HEK293 (cell line): ENCODE data around the gene PLAGL2.

Experiments
- CTCF ChIA-PET: fragments of 350-600 bp; formaldehyde crosslinking; extraction: SDS; loops from one replicate; lab custom pipeline; 2021; ENCODE audit warnings: antibody characterized with exemption; lab: Yijun Ruan, JAX
- POLR2A ChIA-PET: fragments of 300-600 bp; formaldehyde crosslinking; extraction: SDS; loops from one replicate; lab custom pipeline; 2020; ENCODE audit warnings: antibody characterized with exemption, inconsistent platforms; lab: Yijun Ruan, JAX
- H3K27ac ChIP-seq: fragments of 200-500 bp; sonication (Bioruptor generic); 2 replicates; pipeline ENCODE4 v1.5.1; 2014; ENCODE audit warnings: low read depth, low read length, control low read depth, inconsistent platforms; ENCODE audit errors: extremely low read depth
- H3K36me3 ChIP-seq, 2 experiments: fragments of 200-500 bp in 1 of 2; sonication (Bioruptor generic) in 1 of 2; 1 replicate in 1 of 2; 2 replicates in 1 of 2; pipeline ENCODE4 v1.5.1; 2014 to 2017; ENCODE audit warnings: inconsistent platforms in 2 of 2, low read length in 2 of 2; ENCODE audit not compliant: control insufficient read depth in 2 of 2, insufficient read depth in 1 of 2
- H3K4me1 ChIP-seq: fragments of 200-500 bp; sonication (Bioruptor generic); 2 replicates; pipeline ENCODE4 v1.5.1; 2014; ENCODE audit warnings: mild to moderate bottlenecking, low read length, inconsistent platforms; ENCODE audit not compliant: control insufficient read depth, insufficient read depth
- H3K4me3 ChIP-seq: 2 replicates; pipeline ENCODE4 v1.5.1; 2011; ENCODE audit warnings: low read depth, mild to moderate bottlenecking, control low read depth, low read length, moderate library complexity
- H3K9me3 ChIP-seq: fragments of 200-500 bp; sonication (Bioruptor generic); 2 replicates; pipeline ENCODE4 v1.5.1; 2014; ENCODE audit warnings: low read depth, low read length, inconsistent platforms; ENCODE audit not compliant: control insufficient read depth, insufficient read depth
- HOXC10 ChIP-seq: sonication (generic); formaldehyde crosslinking; IDR thresholded peaks from 2 replicates; pipeline ENCODE4 v1.8.1; 2023; ENCODE audit warnings: mild to moderate bottlenecking, missing genetic modification reagents
- MYNN ChIP-seq: fragments of 450-650 bp; formaldehyde crosslinking; IDR thresholded peaks from 2 replicates; pipeline ENCODE4 v1.5.1; 2016; ENCODE audit warnings: missing biosample characterization, missing genetic modification characterization, borderline replicate concordance
- SP2 ChIP-seq: fragments of 450-650 bp; formaldehyde crosslinking; IDR thresholded peaks from 2 replicates; pipeline ENCODE4 v1.5.1; 2016; ENCODE audit warnings: missing biosample characterization, missing genetic modification characterization
- TCF7L2 ChIP-seq: IDR thresholded peaks from 2 replicates; pipeline ENCODE4 v1.6.1; 2011; ENCODE audit warnings: low read depth, mild to moderate bottlenecking, inconsistent platforms, low read length, moderate library complexity, borderline replicate concordance
- YY1 ChIP-seq: fragments of 450-650 bp; formaldehyde crosslinking; IDR thresholded peaks from 2 replicates; pipeline ENCODE4 v1.5.1; 2018; ENCODE audit warnings: missing biosample characterization, missing genetic modification characterization
- ZNF112 ChIP-seq: fragments of 450-650 bp; formaldehyde crosslinking; IDR thresholded peaks from 2 replicates; pipeline ENCODE4 v1.5.0; 2017; ENCODE audit warnings: missing biosample characterization, missing genetic modification characterization
- ZNF155 ChIP-seq: fragments of 450-650 bp; formaldehyde crosslinking; IDR thresholded peaks from 2 replicates; pipeline ENCODE4 v1.5.1; 2016; ENCODE audit warnings: missing biosample characterization, missing genetic modification characterization
- ZNF18 ChIP-seq: fragments of 450-650 bp; formaldehyde crosslinking; IDR thresholded peaks from 2 replicates; pipeline ENCODE4 v1.5.1; 2016; ENCODE audit warnings: missing biosample characterization, missing genetic modification characterization
- ZNF223 ChIP-seq: fragments of 450-650 bp; formaldehyde crosslinking; IDR thresholded peaks from 2 replicates; pipeline ENCODE4 v1.5.1; 2016; ENCODE audit warnings: missing biosample characterization, missing genetic modification characterization
- ZNF280C ChIP-seq: fragments of 450-650 bp; formaldehyde crosslinking; IDR thresholded peaks from 2 replicates; pipeline ENCODE4 v1.5.1; 2016; ENCODE audit warnings: missing biosample characterization, missing genetic modification characterization
- ZNF335 ChIP-seq: fragments of 450-650 bp; formaldehyde crosslinking; conservative IDR thresholded peaks from 2 replicates; pipeline ENCODE4 v1.5.1; 2016; ENCODE audit warnings: missing biosample characterization, missing genetic modification characterization
- ZNF416 ChIP-seq: fragments of 450-650 bp; formaldehyde crosslinking; IDR thresholded peaks from 2 replicates; pipeline ENCODE4 v1.5.1; 2016; ENCODE audit warnings: missing biosample characterization, missing genetic modification characterization
- ZNF433 ChIP-seq: fragments of 450-650 bp; formaldehyde crosslinking; IDR thresholded peaks from 2 replicates; pipeline ENCODE4 v1.5.1; 2016; ENCODE audit warnings: missing biosample characterization, missing genetic modification characterization, low read depth
- ZNF514 ChIP-seq: fragments of 450-650 bp; formaldehyde crosslinking; IDR thresholded peaks from 2 replicates; pipeline ENCODE4 v1.5.1; 2016; ENCODE audit warnings: missing biosample characterization, missing genetic modification characterization
- ZNF518A ChIP-seq: fragments of 450-650 bp; formaldehyde crosslinking; conservative IDR thresholded peaks from 2 replicates; pipeline ENCODE4 v1.5.1; 2016; ENCODE audit warnings: low read depth, missing biosample characterization, missing genetic modification characterization
- ZNF561 ChIP-seq: fragments of 450-650 bp; IDR thresholded peaks from 2 replicates; pipeline ENCODE4 v1.5.1; 2018; ENCODE audit warnings: missing biosample characterization, missing genetic modification characterization, borderline replicate concordance
- ZNF571 ChIP-seq: fragments of 450-650 bp; formaldehyde crosslinking; IDR thresholded peaks from 2 replicates; pipeline ENCODE4 v1.5.0; 2017; ENCODE audit warnings: missing biosample characterization, missing genetic modification characterization
- ZNF596 ChIP-seq: fragments of 450-650 bp; IDR thresholded peaks from 2 replicates; pipeline ENCODE4 v1.5.0; 2018; ENCODE audit warnings: missing biosample characterization, mild to moderate bottlenecking, missing genetic modification characterization, moderate library complexity
- ZNF621 ChIP-seq: fragments of 450-650 bp; formaldehyde crosslinking; IDR thresholded peaks from 2 replicates; pipeline ENCODE4 v1.5.1; 2017; ENCODE audit warnings: missing biosample characterization, missing genetic modification characterization
- ZNF664 ChIP-seq: fragments of 450-650 bp; formaldehyde crosslinking; IDR thresholded peaks from 2 replicates; pipeline ENCODE4 v1.5.1; 2016; ENCODE audit warnings: missing biosample characterization, missing genetic modification characterization
- ZSCAN16 ChIP-seq: fragments of 450-650 bp; formaldehyde crosslinking; IDR thresholded peaks from 2 replicates; pipeline ENCODE4 v1.5.1; 2016; ENCODE audit warnings: missing biosample characterization, missing genetic modification characterization
- ZSCAN4 ChIP-seq: fragments of 450-650 bp; formaldehyde crosslinking; IDR thresholded peaks from 2 replicates; pipeline ENCODE4 v1.5.1; 2017; ENCODE audit warnings: missing biosample characterization, missing genetic modification characterization

Gene PLAGL2

GRCh38 chr20:32244150-32244823 lies 36.7 kb upstream of the PLAGL2 start:
- TF ChIP-seq ZNF596 (tag by site-specific recombination) (no peak), ZNF335 (tag by site-specific recombination) (no peak), ZNF416 (tag by site-specific recombination) (no peak), ZNF518A (no peak), ZNF621 (no peak), ZSCAN4 (tag by site-specific recombination) (no peak), ZNF664 (tag by site-specific recombination) (no peak), ZNF112 (tag by site-specific recombination) (no peak), ZNF514 (tag by site-specific recombination) (no peak), ZNF561 (tag by site-specific recombination) (no peak), ZSCAN16 (tag by site-specific recombination) (no peak), ZNF223 (tag by site-specific recombination) (no peak), MYNN (tag by site-specific recombination) (no peak), ZNF433 (tag by site-specific recombination) (no peak), ZNF18 (tag by site-specific recombination) (no peak)
- Histone ChIP-seq H3K36me3 (no peaks in the 10 kb centered on the region), H3K4me1 (0 out of 2 replicates have a peak, but pooled peaks cover 2% of the 10 kb centered on the region), H3K4me3 (no peak overlapping the region), H3K9me3 (no peaks in the 10 kb centered on the region), H3K27ac (no peak overlapping the region)
- ChIA-PET POLR2A (no interaction called here), CTCF (no interaction called here)

GRCh38 chr20:32241807-32242206 lies 34.3 kb upstream of the PLAGL2 start:
- peaks cover 0 to 1% of the 10 kb centered on the region in 2 experiments; a peak in 1 of 3 replicates for H3K36me3 ChIP-seq
- H3K9me3 ChIP-seq: no peaks in the 10 kb centered on the region
- ChIA-PET CTCF (interaction anchor here (1.1 kb wide), 1 partner anchor 19 kb away, joined by 3 read pairs; no protein-coding TSS in a partner anchor), POLR2A (no interaction called here)
- no peak overlapping the region for H3K4me3 ChIP-seq
- H3K4me1 ChIP-seq: 0 out of 2 replicates have a peak, but pooled peaks cover 2% of the 10 kb centered on the region
- H3K27ac ChIP-seq: no peak overlapping the region
- no peak for TF ChIP-seq TCF7L2
- no peak for TF ChIP-seq ZNF155 (tag by site-specific recombination)
- no peak for TF ChIP-seq HOXC10 (CRISPR knock-in tag)
- no peak for TF ChIP-seq ZNF280C
- no peak for TF ChIP-seq ZNF571 (tag by site-specific recombination)
- TF ChIP-seq YY1 (tag by site-specific recombination): no peak
- TF ChIP-seq SP2: no peak
- TF ChIP-seq ZNF18 (tag by site-specific recombination): no peak
